Thyroid gland (tissue), 4 donors: ENCODE results near the gene ARHGEF6.

Source experiments
- POLR2A ChIP-seq, 2 donors: fragments of 450-650 bp; IDR thresholded peaks; one replicate each; pipeline ENCODE4 v1.6.1; 2017; ENCODE audit warnings: antibody characterized with exemption in 2 of 2, mild to moderate bottlenecking in 2 of 2, moderate library complexity in 1 of 2
- TF ChIP-seq, protein P1 (sequence below), 6 experiments: fragments of 200-600 bp in 3 of 6; fragments of 450-650 bp in 3 of 6; sonication (generic) in 3 of 6; IDR thresholded peaks; one replicate each; pipeline ENCODE4 v1.5.1; 2016 to 2019; ENCODE audit warnings: antibody characterized with exemption in 6 of 6, mild to moderate bottlenecking in 2 of 6, inconsistent platforms in 1 of 6, moderate library complexity in 1 of 6

DNA sequence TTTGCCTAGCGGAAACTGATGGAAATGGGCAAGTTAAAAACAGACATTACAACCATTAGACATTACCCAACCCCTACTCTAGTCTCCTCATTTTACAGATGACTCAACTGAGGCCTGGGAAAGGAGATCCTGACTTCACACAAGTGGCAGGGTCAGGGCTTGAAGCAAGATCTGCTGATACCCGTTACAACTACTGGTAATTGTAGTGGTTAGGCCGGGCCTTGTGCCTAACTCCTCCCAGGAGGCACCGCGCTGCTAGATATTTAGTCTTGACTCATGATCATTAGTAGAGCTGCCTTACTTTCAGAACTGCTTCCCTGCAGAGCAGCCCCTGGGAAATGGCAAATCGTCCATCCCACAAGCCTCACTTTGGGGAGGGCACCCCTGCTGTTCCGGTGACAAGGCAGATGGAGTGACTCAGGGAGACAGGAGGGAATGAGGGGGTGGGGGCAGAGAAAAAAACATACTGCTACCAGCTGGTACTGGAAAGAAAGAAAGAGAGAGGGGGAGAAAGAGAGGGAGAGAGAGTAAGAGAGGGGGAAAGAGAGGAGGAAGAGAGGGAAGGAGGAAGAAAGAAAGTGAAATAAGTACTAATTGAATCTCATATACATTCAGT is 12.2 kb downstream of the ARHGEF6 start:
- TF ChIP-seq, protein P1, sequence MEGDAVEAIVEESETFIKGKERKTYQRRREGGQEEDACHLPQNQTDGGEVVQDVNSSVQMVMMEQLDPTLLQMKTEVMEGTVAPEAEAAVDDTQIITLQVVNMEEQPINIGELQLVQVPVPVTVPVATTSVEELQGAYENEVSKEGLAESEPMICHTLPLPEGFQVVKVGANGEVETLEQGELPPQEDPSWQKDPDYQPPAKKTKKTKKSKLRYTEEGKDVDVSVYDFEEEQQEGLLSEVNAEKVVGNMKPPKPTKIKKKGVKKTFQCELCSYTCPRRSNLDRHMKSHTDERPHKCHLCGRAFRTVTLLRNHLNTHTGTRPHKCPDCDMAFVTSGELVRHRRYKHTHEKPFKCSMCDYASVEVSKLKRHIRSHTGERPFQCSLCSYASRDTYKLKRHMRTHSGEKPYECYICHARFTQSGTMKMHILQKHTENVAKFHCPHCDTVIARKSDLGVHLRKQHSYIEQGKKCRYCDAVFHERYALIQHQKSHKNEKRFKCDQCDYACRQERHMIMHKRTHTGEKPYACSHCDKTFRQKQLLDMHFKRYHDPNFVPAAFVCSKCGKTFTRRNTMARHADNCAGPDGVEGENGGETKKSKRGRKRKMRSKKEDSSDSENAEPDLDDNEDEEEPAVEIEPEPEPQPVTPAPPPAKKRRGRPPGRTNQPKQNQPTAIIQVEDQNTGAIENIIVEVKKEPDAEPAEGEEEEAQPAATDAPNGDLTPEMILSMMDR (IDR thresholded peaks at IDR 0.05): no peak
- no peak for TF ChIP-seq POLR2A (IDR thresholded peaks at IDR 0.05)
